ENCODE measurements around the gene PAXX. TPM values are rescaled to one million over a fixed set of nuclear protein-coding genes. Genes with fewer than 3 reads are reported as not detected.

The PAXX gene
- total and polyA plus RNA-seq, 9 of the 15 experiments (the other 6 are each of a cell fraction or from before 2014, with no cell fraction given) = 1.2 to 175 (median 38.5) TPM

DNA sequence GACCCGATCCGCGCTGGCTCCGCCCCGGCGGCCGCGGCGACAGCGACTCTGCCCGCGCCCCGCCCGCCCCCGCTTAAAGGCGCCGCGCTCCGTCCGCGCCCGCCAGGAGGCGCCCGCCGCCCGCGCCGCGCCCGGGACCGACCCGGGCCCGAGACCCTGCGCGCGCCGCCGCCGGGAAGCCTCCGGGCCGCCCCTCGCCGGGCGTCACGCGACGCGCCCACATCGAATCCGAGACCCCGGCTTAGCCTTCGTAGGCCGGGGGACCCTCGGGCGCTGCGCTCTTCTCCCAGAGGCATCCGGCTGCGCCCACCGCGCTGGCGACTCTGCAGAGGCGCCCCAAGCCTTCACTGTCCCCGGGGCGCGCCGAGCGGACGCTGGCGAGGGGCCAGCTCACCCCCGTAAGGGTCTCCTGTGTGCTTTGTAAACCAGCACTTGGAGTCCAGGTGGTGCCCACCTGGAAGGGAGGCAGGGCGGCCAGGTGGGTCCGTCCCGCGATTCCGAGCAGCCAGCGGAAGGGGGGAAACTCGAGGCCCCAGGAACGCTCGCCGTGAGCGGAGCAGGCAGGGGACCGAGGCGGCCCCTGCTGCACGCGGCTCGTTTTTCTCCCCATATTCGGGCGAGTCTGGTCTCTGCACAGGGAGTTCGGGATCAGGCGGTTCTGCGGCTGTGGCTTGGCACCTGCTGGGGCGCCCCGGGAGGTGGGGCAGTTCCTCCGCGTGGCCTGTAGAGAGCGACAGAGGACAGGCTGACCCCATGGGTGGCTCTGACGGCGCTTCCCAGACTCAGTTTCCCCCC, 36.2 kb downstream of the PAXX start (continued):
- TF ChIP-seq CCNT2 (IDR thresholded peaks at IDR 0.05; ENCODE audit: borderline replicate concordance, extremely low read depth, insufficient read length, low read depth, low read length) (no peak), RCOR1 (IDR thresholded peaks at IDR 0.05; ENCODE audit: borderline replicate concordance in 1 of 2, low read depth in 2 of 2, low read length in 2 of 2) (no peak), ARHGAP35 (IDR thresholded peaks at IDR 0.05; ENCODE audit: partially characterized antibody) (no peak), ZNF695 (CRISPR knock-in tag; IDR thresholded peaks at IDR 0.05) (no peak), FOS (IDR thresholded peaks at IDR 0.05; ENCODE audit: extremely low read depth, insufficient read length) (no peak), NCOA4 (IDR thresholded peaks at IDR 0.05; ENCODE audit: partially characterized antibody) (no peak), ZFX (CRISPR knock-in tag; IDR thresholded peaks at IDR 0.05) (peak; percentile 62), L3MBTL2 (IDR thresholded peaks at IDR 0.05) (peak; percentile 80), KLF13 (tag; IDR thresholded peaks at IDR 0.05; ENCODE audit: borderline replicate concordance, low read depth) (no peak), ZBTB7A (IDR thresholded peaks at IDR 0.05; ENCODE audit: borderline replicate concordance, control insufficient read depth, low read depth, low read length) (peak; percentile 70; the same call in 1 of the 2 replicates), ZBTB1 (CRISPR knock-in tag; IDR thresholded peaks at IDR 0.05; ENCODE audit: borderline replicate concordance, low read depth) (0 out of 2 replicates have a peak, but pooled peaks have one; percentile 15), XRCC3 (IDR thresholded peaks at IDR 0.05) (no peak), CREBBP (IDR thresholded peaks at IDR 0.05; ENCODE audit: low read depth, low read length) (no peak), NR2C2 (CRISPR knock-in tag; IDR thresholded peaks at IDR 0.05) (no peak), NR2C2 (tag; IDR thresholded peaks at IDR 0.05) (0 out of 2 replicates have a peak, but pooled peaks have one; percentile 2), KLF16 (IDR thresholded peaks at IDR 0.05) (no peak), ZNF586 (CRISPR knock-in tag; conservative IDR thresholded peaks at IDR 0.05) (no peak)
- TF ChIP-seq, protein P1, sequence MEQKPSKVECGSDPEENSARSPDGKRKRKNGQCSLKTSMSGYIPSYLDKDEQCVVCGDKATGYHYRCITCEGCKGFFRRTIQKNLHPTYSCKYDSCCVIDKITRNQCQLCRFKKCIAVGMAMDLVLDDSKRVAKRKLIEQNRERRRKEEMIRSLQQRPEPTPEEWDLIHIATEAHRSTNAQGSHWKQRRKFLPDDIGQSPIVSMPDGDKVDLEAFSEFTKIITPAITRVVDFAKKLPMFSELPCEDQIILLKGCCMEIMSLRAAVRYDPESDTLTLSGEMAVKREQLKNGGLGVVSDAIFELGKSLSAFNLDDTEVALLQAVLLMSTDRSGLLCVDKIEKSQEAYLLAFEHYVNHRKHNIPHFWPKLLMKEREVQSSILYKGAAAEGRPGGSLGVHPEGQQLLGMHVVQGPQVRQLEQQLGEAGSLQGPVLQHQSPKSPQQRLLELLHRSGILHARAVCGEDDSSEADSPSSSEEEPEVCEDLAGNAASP (IDR thresholded peaks at IDR 0.05) = no peak
- TF ChIP-seq, protein P2, sequence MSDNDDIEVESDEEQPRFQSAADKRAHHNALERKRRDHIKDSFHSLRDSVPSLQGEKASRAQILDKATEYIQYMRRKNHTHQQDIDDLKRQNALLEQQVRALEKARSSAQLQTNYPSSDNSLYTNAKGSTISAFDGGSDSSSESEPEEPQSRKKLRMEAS (CRISPR knock-in tag; IDR thresholded peaks at IDR 0.05) = peak; percentile 77
- TF ChIP-seq, protein P3, sequence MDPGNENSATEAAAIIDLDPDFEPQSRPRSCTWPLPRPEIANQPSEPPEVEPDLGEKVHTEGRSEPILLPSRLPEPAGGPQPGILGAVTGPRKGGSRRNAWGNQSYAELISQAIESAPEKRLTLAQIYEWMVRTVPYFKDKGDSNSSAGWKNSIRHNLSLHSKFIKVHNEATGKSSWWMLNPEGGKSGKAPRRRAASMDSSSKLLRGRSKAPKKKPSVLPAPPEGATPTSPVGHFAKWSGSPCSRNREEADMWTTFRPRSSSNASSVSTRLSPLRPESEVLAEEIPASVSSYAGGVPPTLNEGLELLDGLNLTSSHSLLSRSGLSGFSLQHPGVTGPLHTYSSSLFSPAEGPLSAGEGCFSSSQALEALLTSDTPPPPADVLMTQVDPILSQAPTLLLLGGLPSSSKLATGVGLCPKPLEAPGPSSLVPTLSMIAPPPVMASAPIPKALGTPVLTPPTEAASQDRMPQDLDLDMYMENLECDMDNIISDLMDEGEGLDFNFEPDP (CRISPR knock-in tag; IDR thresholded peaks at IDR 0.05) = no peak
- TF ChIP-seq, protein P4, sequence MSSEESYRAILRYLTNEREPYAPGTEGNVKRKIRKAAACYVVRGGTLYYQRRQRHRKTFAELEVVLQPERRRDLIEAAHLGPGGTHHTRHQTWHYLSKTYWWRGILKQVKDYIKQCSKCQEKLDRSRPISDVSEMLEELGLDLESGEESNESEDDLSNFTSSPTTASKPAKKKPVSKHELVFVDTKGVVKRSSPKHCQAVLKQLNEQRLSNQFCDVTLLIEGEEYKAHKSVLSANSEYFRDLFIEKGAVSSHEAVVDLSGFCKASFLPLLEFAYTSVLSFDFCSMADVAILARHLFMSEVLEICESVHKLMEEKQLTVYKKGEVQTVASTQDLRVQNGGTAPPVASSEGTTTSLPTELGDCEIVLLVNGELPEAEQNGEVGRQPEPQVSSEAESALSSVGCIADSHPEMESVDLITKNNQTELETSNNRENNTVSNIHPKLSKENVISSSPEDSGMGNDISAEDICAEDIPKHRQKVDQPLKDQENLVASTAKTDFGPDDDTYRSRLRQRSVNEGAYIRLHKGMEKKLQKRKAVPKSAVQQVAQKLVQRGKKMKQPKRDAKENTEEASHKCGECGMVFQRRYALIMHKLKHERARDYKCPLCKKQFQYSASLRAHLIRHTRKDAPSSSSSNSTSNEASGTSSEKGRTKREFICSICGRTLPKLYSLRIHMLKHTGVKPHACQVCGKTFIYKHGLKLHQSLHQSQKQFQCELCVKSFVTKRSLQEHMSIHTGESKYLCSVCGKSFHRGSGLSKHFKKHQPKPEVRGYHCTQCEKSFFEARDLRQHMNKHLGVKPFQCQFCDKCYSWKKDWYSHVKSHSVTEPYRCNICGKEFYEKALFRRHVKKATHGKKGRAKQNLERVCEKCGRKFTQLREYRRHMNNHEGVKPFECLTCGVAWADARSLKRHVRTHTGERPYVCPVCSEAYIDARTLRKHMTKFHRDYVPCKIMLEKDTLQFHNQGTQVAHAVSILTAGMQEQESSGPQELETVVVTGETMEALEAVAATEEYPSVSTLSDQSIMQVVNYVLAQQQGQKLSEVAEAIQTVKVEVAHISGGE (CRISPR knock-in tag; IDR thresholded peaks at IDR 0.05) = peak in 1 of 3 experiments; percentile 55; a peak in 1 of 6 replicates

Measured in K562 (cell line).